PC-3 (cell line): ENCODE measurements around the gene KRTAP12-1.

ENCODE experiments used
- EZH2 ChIP-seq: fragments of 300-600 bp; sonication (generic); IDR thresholded peaks from one replicate; pipeline ENCODE4 v1.6.1; 2017; ENCODE audit warnings: antibody characterized with exemption, mild to moderate bottlenecking, low read length; ENCODE audit not compliant: unreplicated experiment
- EZH2phosphoT487 ChIP-seq: fragments of 300-600 bp; sonication (generic); IDR thresholded peaks from 2 replicates; pipeline ENCODE4 v1.6.1; 2018; ENCODE audit warnings: mild to moderate bottlenecking, antibody characterized with exemption, low read length, borderline replicate concordance
- TF ChIP-seq, protein P1 (sequence below): fragments of 300-600 bp; sonication (generic); conservative IDR thresholded peaks from 2 replicates; pipeline ENCODE4 v1.5.1; 2017; ENCODE audit warnings: antibody characterized with exemption, low read depth, mild to moderate bottlenecking, low read length

- TF ChIP-seq, protein P1, sequence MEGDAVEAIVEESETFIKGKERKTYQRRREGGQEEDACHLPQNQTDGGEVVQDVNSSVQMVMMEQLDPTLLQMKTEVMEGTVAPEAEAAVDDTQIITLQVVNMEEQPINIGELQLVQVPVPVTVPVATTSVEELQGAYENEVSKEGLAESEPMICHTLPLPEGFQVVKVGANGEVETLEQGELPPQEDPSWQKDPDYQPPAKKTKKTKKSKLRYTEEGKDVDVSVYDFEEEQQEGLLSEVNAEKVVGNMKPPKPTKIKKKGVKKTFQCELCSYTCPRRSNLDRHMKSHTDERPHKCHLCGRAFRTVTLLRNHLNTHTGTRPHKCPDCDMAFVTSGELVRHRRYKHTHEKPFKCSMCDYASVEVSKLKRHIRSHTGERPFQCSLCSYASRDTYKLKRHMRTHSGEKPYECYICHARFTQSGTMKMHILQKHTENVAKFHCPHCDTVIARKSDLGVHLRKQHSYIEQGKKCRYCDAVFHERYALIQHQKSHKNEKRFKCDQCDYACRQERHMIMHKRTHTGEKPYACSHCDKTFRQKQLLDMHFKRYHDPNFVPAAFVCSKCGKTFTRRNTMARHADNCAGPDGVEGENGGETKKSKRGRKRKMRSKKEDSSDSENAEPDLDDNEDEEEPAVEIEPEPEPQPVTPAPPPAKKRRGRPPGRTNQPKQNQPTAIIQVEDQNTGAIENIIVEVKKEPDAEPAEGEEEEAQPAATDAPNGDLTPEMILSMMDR, result no peak
- TF ChIP-seq EZH2 (no peak), EZH2phosphoT487 (no peak)
Measured at GRCh38 chr21:44682580-44683151, 703 bp upstream of the KRTAP12-1 start.
